HG03135 (cell line): ENCODE results near the gene C9orf85.
"Not testable (repeated sequence)": the region's sequence is repeated elsewhere in the genome, so short reads cannot be mapped to it uniquely, and the experiment has no call there.

Source experiments
- ATAC-seq: cut with Tn5 transposase; IDR thresholded peaks from one replicate; pipeline ENCODE4 v1.9.1; 2021; ENCODE audit warnings: mild to moderate bottlenecking, moderate library complexity; ENCODE audit not compliant: unreplicated experiment

The C9orf85 gene

GRCh38 chr9:71987471-71988371, 76.3 kb downstream of the C9orf85 start:
- ATAC-seq = no peak

- no peak for ATAC-seq
Measured at GRCh38 chr9:71990466-71990865, 79.0 kb downstream of the C9orf85 start.

DNA sequence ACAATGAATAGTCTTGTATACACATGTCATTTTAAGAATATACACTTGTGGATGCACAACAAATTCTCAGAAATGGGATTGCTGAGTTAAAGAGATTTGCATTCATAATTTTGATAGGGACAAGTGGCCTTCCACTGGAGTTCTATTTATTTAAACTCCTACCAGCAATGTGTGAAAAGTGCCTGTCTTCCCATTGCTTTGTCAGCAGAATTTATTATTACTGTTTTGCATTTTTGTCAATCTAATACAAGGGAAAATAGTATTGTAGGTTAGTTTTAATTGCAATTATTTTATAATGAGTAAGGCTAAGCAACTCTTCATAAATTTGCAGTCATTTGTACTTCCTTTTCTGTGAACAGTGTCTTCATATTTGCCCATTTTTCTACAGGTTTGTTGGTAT, 94.0 kb downstream of the C9orf85 start:
- no peak for ATAC-seq

GRCh38 chr9:72006501-72006900, 95.1 kb downstream of the C9orf85 start:
- no peak for ATAC-seq

DNA sequence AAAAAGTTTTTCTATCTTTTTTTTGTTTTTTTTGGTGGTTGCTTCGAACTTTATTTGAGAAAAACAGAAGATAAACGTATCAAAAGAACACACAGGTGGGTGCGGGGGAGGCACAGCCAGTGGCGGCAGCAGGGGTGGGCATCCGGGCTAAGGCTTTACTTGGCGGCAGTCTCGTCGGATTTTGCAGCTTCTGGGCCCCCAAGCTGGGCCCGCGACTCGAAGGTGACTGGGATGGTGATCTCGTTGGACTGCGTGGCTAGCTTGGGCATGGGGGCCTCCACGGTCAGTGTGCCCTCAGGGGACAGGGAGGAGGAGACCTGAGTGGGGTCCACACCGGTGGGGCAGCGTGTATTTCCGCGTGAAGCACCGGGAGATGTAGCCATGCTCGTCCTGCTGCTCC, 96.3 kb downstream of the C9orf85 start:
- ATAC-seq = not testable (repeated sequence)

DNA sequence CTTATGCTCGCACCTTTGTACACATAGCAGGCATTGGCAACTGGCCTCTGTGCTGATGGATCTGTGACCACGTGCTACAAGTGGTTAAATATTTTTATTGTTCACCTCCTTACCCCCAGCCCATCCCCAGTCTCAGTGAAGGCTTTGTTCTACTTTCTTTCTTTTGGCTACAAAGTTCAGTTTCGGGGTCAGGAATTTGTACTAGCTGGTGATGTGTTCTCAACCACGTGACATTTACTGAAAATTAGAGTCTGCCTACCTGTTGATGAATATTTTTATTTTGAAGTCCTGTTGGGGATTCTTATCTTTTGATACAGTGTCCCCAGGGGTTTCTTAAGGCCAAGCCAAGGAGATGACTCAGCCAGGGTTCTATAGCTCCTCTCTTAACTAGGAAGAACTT, 101.2 kb downstream of the C9orf85 start:
- no peak for ATAC-seq

- ATAC-seq = no peak
Measured at GRCh38 chr9:72013292-72013760, 101.9 kb downstream of the C9orf85 start.

- no peak for ATAC-seq
Measured at GRCh38 chr9:72022841-72023240, 111.4 kb downstream of the C9orf85 start.
